Parathyroid adenoma (tissue), 2 donors: ENCODE data around the gene DCTN4.

Source experiments
- H2AFZ ChIP-seq: fragments of 300-600 bp; sonication (generic); one replicate; pipeline ENCODE4 v1.7.0; 2017; ENCODE audit warnings: antibody characterized with exemption, mild to moderate bottlenecking
- H3K27ac ChIP-seq: fragments of 300-600 bp; sonication (generic); one replicate; pipeline ENCODE4 v1.7.0; 2017
- H3K27me3 ChIP-seq: fragments of 300-600 bp; sonication (generic); one replicate; pipeline ENCODE4 v1.7.0; 2017; ENCODE audit warnings: low read length; ENCODE audit not compliant: control insufficient read depth, insufficient read depth
- H3K36me3 ChIP-seq: fragments of 300-600 bp; sonication (generic); one replicate; pipeline ENCODE4 v1.7.0; 2017; ENCODE audit warnings: low read length; ENCODE audit not compliant: control insufficient read depth, insufficient read depth
- H3K4me1 ChIP-seq: fragments of 300-600 bp; sonication (generic); one replicate; pipeline ENCODE4 v1.7.0; 2017; ENCODE audit warnings: control low read depth
- H3K4me2 ChIP-seq: fragments of 300-600 bp; sonication (generic); one replicate; pipeline ENCODE4 v1.7.0; 2017; ENCODE audit warnings: low read length
- H3K4me3 ChIP-seq: fragments of 300-600 bp; sonication (generic); one replicate; pipeline ENCODE4 v1.7.0; 2017; ENCODE audit warnings: low read depth, low read length
- H3K79me2 ChIP-seq: fragments of 300-600 bp; sonication (generic); one replicate; pipeline ENCODE4 v1.7.0; 2017; ENCODE audit warnings: control low read depth
- H3K9ac ChIP-seq: fragments of 300-600 bp; sonication (generic); one replicate; pipeline ENCODE4 v1.7.0; 2017; ENCODE audit warnings: mild to moderate bottlenecking
- H3K9me3 ChIP-seq: fragments of 300-600 bp; sonication (generic); one replicate; pipeline ENCODE4 v1.7.0; 2017; ENCODE audit warnings: low read length; ENCODE audit not compliant: control insufficient read depth
- CTCF ChIP-seq: fragments of 300-600 bp; sonication (generic); IDR thresholded peaks from one replicate; pipeline ENCODE4 v1.7.0; 2017; ENCODE audit warnings: antibody characterized with exemption, mild to moderate bottlenecking
- donor health status: primary hyperparathyroidism.

The DCTN4 gene

DNA sequence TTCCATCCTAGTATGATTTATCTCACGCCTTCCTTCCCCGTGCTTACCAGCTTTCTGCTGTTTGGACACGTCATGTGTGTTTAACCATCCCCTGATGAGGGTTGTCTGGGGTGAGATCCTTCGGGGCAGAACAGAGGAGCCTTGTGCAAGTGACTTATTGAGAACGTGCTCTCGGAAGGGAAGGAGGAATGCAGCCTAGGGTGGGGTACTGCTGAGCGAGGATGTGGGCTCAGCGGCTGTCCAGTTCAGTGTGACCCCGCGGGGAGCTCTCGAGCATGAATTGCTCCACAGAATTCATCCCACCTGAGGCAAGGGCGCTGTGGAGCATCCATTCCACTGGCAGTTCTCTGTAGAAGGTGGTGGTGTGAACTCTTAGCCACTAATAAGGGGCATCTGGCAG lies 93.8 kb downstream of the DCTN4 start:
- Histone ChIP-seq H3K79me2 (no peaks in the 10 kb centered on the region), H3K9me3 (no peaks in the 10 kb centered on the region), H3K27ac (no peak overlapping the region), H2AFZ (no peak overlapping the region), H3K4me1 (peaks cover 4% of the 10 kb centered on the region), H3K9ac (no peak overlapping the region), H3K27me3 (no peaks in the 10 kb centered on the region), H3K4me3 (no peak overlapping the region), H3K4me2 (no peak overlapping the region), H3K36me3 (no peaks in the 10 kb centered on the region)
- TF ChIP-seq CTCF, result no peak

DNA sequence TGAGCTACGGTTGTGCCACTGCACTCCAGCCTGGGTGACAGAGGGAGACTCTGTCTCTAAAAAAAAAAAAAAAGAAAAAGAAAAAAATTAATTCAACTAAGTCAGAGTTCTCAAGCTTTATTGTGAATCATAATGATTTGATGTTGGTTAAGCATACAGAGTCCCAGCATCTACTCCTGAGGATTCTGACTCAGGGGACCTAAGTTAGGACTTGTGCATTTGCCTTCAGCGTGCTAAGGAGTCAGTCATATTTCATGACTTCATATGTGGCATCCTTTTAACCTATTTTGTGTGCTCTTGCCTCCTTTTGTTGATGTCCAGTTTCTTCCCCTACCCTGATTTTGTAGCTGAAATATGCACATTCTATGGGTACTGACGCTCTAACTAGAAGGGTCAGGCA lies 94.9 kb downstream of the DCTN4 start:
- no peaks in the 10 kb centered on the region for H3K36me3 ChIP-seq
- H3K9me3 ChIP-seq, result no peaks in the 10 kb centered on the region
- H3K4me3 ChIP-seq, result no peak overlapping the region
- H2AFZ ChIP-seq, result no peak overlapping the region
- H3K27me3 ChIP-seq, result no peaks in the 10 kb centered on the region
- H3K79me2 ChIP-seq, result no peaks in the 10 kb centered on the region
- no peak overlapping the region for H3K9ac ChIP-seq
- no peak for TF ChIP-seq CTCF
- no peak overlapping the region for H3K4me2 ChIP-seq
- H3K27ac ChIP-seq, result no peak overlapping the region
- H3K4me1 ChIP-seq, result peaks cover 4% of the 10 kb centered on the region

- Histone ChIP-seq H3K27me3 (no peaks in the 10 kb centered on the region), H3K27ac (no peak overlapping the region), H3K9me3 (no peaks in the 10 kb centered on the region), H3K36me3 (no peaks in the 10 kb centered on the region), H3K9ac (no peak overlapping the region), H3K4me2 (no peak overlapping the region), H3K79me2 (no peaks in the 10 kb centered on the region), H2AFZ (no peak overlapping the region), H3K4me3 (no peak overlapping the region), H3K4me1 (peaks cover 4% of the 10 kb centered on the region)
- TF ChIP-seq CTCF, result no peak
Observed at GRCh38 chr5:150662731-150663516, 95.9 kb downstream of the DCTN4 start.

GRCh38 chr5:150661821-150662596 lies 96.8 kb downstream of the DCTN4 start:
- no peaks in the 10 kb centered on the region for H3K36me3 ChIP-seq
- no peaks in the 10 kb centered on the region for H3K27me3 ChIP-seq
- no peak overlapping the region for H3K4me2 ChIP-seq
- no peak overlapping the region for H2AFZ ChIP-seq
- TF ChIP-seq CTCF, result no peak
- no peak overlapping the region for H3K4me3 ChIP-seq
- H3K4me1 ChIP-seq, result peaks cover 13% of the 10 kb centered on the region
- no peak overlapping the region for H3K9ac ChIP-seq
- H3K27ac ChIP-seq, result no peak overlapping the region
- H3K79me2 ChIP-seq, result no peaks in the 10 kb centered on the region
- H3K9me3 ChIP-seq, result no peaks in the 10 kb centered on the region
